ENCODE results near the gene ACVR1B.

ACVR1B gene

DNA sequence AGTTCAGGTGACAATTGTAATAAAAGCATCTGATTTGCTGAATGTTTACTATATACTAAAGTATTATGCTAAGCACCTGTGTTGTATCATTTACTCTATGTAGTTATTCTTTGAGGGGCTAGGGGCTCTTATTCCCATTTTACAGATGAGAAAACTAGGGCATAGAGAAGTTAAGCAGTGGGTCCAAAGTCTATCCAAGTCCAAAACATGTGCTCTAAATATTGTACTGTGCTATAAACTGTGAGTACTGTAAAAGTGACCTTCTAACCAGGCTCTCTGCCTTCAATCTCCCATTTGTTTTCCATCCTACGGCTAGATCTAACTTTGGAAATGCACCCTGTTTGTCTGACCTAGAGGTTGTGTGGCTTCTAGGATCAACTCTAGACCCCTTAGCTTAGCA lies 9.0 kb downstream of the ACVR1B start:
- Histone ChIP-seq H2AFZ (ENCODE audit: low read depth, low read length) (no peak overlapping the region), H3K27ac (ENCODE audit: low read length) (no peak overlapping the region), H4K20me1 (ENCODE audit: insufficient read depth, low read length) (peaks cover 18% of the 10 kb centered on the region; the same call in 1 of the 2 replicates), H3K9me3 (ENCODE audit: insufficient read depth, low read length, severe bottlenecking) (no peaks in the 10 kb centered on the region), H3K4me3 (ENCODE audit: low read depth in 1 of 2, low read length in 2 of 2) (no peak overlapping the region), H3K36me3 (ENCODE audit: insufficient read depth, low read length) (0 out of 2 replicates have a peak, but pooled peaks cover 6% of the 10 kb centered on the region), H3K27me3 (ENCODE audit: insufficient read depth, low read length, poor library complexity) (no peaks in the 10 kb centered on the region), H3K4me1 (ENCODE audit: insufficient read depth, low read length) (no peaks in the 10 kb centered on the region), H3K9ac (ENCODE audit: low read depth, low read length) (no peak overlapping the region), H3K4me2 (ENCODE audit: insufficient read depth, low read length) (no peak overlapping the region), H3K79me2 (ENCODE audit: insufficient read depth, low read length) (peaks cover 71% of the 10 kb centered on the region)
- TF ChIP-seq, protein P1, sequence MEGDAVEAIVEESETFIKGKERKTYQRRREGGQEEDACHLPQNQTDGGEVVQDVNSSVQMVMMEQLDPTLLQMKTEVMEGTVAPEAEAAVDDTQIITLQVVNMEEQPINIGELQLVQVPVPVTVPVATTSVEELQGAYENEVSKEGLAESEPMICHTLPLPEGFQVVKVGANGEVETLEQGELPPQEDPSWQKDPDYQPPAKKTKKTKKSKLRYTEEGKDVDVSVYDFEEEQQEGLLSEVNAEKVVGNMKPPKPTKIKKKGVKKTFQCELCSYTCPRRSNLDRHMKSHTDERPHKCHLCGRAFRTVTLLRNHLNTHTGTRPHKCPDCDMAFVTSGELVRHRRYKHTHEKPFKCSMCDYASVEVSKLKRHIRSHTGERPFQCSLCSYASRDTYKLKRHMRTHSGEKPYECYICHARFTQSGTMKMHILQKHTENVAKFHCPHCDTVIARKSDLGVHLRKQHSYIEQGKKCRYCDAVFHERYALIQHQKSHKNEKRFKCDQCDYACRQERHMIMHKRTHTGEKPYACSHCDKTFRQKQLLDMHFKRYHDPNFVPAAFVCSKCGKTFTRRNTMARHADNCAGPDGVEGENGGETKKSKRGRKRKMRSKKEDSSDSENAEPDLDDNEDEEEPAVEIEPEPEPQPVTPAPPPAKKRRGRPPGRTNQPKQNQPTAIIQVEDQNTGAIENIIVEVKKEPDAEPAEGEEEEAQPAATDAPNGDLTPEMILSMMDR (IDR thresholded peaks at IDR 0.05; ENCODE audit: borderline replicate concordance, extremely low read depth, low read length, poor library complexity, severe bottlenecking) = no peak
- no peak for TF ChIP-seq EZH2 (IDR thresholded peaks at IDR 0.05; ENCODE audit: borderline replicate concordance, low read depth, low read length, severe bottlenecking)
- DNase-seq (no peak), ATAC-seq (ENCODE audit: insufficient read depth, low read depth) (no peak)

DNA sequence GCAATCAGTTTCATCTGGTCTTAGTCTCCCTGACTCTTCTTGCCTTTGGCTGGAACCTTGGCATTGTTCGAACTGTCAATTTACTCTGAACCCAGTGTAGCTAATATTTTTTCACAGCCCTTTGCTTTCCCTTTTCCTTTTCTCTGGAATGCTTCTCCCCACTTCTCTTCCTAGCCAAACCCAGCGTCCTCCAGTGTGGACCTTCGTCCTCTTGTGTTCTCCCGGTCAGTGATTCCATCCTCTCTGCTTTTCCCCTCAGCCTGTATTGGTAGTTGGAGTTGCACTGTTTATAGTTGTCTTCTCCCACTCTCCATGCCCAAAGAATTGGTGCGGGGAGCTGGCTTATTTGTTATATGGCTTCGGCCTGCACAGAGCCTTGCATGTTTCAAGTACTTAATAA lies 9.4 kb downstream of the ACVR1B start:
- Histone ChIP-seq H3K79me2 (ENCODE audit: insufficient read depth, low read length) (peaks cover 71% of the 10 kb centered on the region), H4K20me1 (ENCODE audit: insufficient read depth, low read length) (peaks cover 17% of the 10 kb centered on the region; the same call in 1 of the 2 replicates), H3K27me3 (ENCODE audit: insufficient read depth, low read length, poor library complexity) (no peaks in the 10 kb centered on the region), H3K36me3 (ENCODE audit: insufficient read depth, low read length) (0 out of 2 replicates have a peak, but pooled peaks cover 6% of the 10 kb centered on the region), H3K4me2 (ENCODE audit: insufficient read depth, low read length) (no peak overlapping the region), H3K9me3 (ENCODE audit: insufficient read depth, low read length, severe bottlenecking) (no peaks in the 10 kb centered on the region), H3K27ac (ENCODE audit: low read length) (no peak overlapping the region), H3K4me3 (ENCODE audit: low read depth in 1 of 2, low read length in 2 of 2) (no peak overlapping the region), H3K4me1 (ENCODE audit: insufficient read depth, low read length) (no peaks in the 10 kb centered on the region), H2AFZ (ENCODE audit: low read depth, low read length) (no peak overlapping the region), H3K9ac (ENCODE audit: low read depth, low read length) (no peak overlapping the region)
- ATAC-seq (ENCODE audit: insufficient read depth, low read depth) = no peak
- TF ChIP-seq EZH2 (IDR thresholded peaks at IDR 0.05; ENCODE audit: borderline replicate concordance, low read depth, low read length, severe bottlenecking) = no peak
- TF ChIP-seq, protein P1 (IDR thresholded peaks at IDR 0.05; ENCODE audit: borderline replicate concordance, extremely low read depth, low read length, poor library complexity, severe bottlenecking) = no peak
- DNase-seq = no peak

DNA sequence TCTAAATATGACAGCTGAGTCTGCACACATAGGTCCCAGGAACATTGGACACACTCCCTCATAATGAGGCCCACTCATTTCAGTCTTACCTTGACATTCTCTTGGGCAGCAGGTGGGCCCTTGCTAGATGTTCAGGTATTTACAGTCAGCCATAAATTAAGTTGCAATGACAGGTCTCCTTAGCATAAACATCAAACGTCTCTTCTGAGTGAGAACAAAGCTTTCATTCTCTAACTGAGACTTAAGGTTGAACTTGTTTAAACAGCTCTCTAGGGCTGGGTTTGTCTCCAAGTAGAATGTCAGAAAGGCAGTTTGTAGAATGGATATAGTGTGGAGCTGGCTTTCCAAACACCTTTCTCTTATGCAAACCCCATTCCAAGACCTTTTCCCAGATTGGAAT lies 10.3 kb downstream of the ACVR1B start:
- Histone ChIP-seq H3K9me3 (ENCODE audit: insufficient read depth, low read length, severe bottlenecking) (no peaks in the 10 kb centered on the region), H3K27me3 (ENCODE audit: insufficient read depth, low read length, poor library complexity) (no peaks in the 10 kb centered on the region), H3K9ac (ENCODE audit: low read depth, low read length) (no peak overlapping the region), H3K36me3 (ENCODE audit: insufficient read depth, low read length) (0 out of 2 replicates have a peak, but pooled peaks cover 6% of the 10 kb centered on the region), H3K4me1 (ENCODE audit: insufficient read depth, low read length) (no peaks in the 10 kb centered on the region), H3K4me3 (ENCODE audit: low read depth in 1 of 2, low read length in 2 of 2) (no peak overlapping the region), H3K79me2 (ENCODE audit: insufficient read depth, low read length) (peaks cover 66% of the 10 kb centered on the region), H4K20me1 (ENCODE audit: insufficient read depth, low read length) (peaks cover 16% of the 10 kb centered on the region; the same call in 1 of the 2 replicates), H2AFZ (ENCODE audit: low read depth, low read length) (no peak overlapping the region), H3K27ac (ENCODE audit: low read length) (no peak overlapping the region), H3K4me2 (ENCODE audit: insufficient read depth, low read length) (no peak overlapping the region)
- TF ChIP-seq EZH2 (IDR thresholded peaks at IDR 0.05; ENCODE audit: borderline replicate concordance, low read depth, low read length, severe bottlenecking) = no peak
- TF ChIP-seq, protein P1 (IDR thresholded peaks at IDR 0.05; ENCODE audit: borderline replicate concordance, extremely low read depth, low read length, poor library complexity, severe bottlenecking) = no peak
- ATAC-seq (ENCODE audit: insufficient read depth, low read depth) (no peak), DNase-seq (no peak)

Measured in DND-41 (cell line).